ENCODE data around the gene OR1E2.
A peak's percentile ranks its signal among the peaks of the same experiment; 100 is the strongest.
"Not testable (repeated sequence)": the region's sequence is repeated elsewhere in the genome, so short reads cannot be mapped to it uniquely, and the experiment has no call there.

Gene OR1E2

DNA sequence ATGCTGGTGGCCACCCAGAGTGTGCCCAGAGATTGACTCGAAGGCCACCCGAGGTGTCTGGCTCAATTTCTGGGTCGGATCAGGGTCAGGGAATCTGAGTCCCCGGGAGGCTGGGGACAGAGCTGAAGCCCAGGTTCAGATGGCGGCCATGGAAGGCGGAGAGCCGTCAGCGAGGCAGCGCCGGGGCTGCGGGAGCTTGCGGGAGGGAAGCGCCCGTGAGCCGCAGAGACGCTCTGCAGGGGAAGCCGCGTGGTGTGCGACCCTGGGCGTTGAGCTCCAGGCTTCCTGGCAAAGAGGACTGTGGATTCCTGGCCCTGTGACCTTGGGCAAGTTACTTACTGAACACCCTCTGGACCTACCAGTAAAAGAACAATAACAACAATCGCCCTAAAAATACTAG is 38.5 kb upstream of the OR1E2 start (continued):
- TF ChIP-seq TSHZ2 (CRISPR knock-in tag; IDR thresholded peaks at IDR 0.05) (no peak), OSR1 (CRISPR knock-in tag; IDR thresholded peaks at IDR 0.05) (no peak), PPARA (CRISPR knock-in tag; IDR thresholded peaks at IDR 0.05; ENCODE audit: borderline replicate concordance) (no peak), ZNF565 (CRISPR knock-in tag; conservative IDR thresholded peaks at IDR 0.05; ENCODE audit: low read depth) (no peak)

- TF ChIP-seq ZNF70 (CRISPR knock-in tag; IDR thresholded peaks at IDR 0.05) (no peak), ZC3H10 (CRISPR knock-in tag; IDR thresholded peaks at IDR 0.05) (no peak)
- ATAC-seq = no peak
Measured at GRCh38 chr17:3471599-3471998, 38.0 kb upstream of the OR1E2 start, which contains the start of gene SPATA22. TSS of gene SPATA22 (minus strand) at chr17:3471819. CDS start at chr17:3469325, 2,494 bp downstream.

DNA sequence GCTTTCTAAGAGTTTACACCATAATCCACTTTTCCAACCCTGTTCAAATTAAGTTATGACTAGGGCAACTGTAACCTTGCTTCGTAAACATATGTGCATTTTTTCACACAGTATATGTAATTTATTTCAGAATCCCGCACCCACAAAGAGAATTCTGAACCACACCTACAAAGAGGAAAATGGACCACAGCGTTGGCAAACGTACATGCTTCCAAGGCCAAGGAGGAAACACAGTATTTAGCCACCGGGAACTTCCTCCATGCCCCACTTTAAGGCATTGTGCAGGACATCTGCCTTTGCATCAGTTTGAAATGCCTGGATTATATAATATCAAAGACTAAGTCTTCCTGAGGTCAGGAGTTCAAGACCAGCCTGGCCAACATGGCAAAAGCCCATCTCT is 35.9 kb upstream of the OR1E2 start:
- no peak for ATAC-seq
- no peak for TF ChIP-seq ZNF70 (CRISPR knock-in tag; IDR thresholded peaks at IDR 0.05)
- no peak for TF ChIP-seq POU6F1 (CRISPR knock-in tag; IDR thresholded peaks at IDR 0.05; ENCODE audit: borderline replicate concordance, low read depth)
- TF ChIP-seq ZNF565 (CRISPR knock-in tag; conservative IDR thresholded peaks at IDR 0.05; ENCODE audit: low read depth) = no peak
- no peak for TF ChIP-seq ARNTL (CRISPR knock-in tag; IDR thresholded peaks at IDR 0.05; ENCODE audit: borderline replicate concordance, low read depth)
- TF ChIP-seq PPARA (CRISPR knock-in tag; IDR thresholded peaks at IDR 0.05; ENCODE audit: borderline replicate concordance) = no peak
- no peak for TF ChIP-seq ISL1 (CRISPR knock-in tag; IDR thresholded peaks at IDR 0.05)
- TF ChIP-seq OSR1 (CRISPR knock-in tag; IDR thresholded peaks at IDR 0.05) = no peak
- no peak for TF ChIP-seq ESRRG (CRISPR knock-in tag; IDR thresholded peaks at IDR 0.05)

GRCh38 chr17:3466355-3466754 is 32.7 kb upstream of the OR1E2 start:
- not testable (repeated sequence) for ATAC-seq

DNA sequence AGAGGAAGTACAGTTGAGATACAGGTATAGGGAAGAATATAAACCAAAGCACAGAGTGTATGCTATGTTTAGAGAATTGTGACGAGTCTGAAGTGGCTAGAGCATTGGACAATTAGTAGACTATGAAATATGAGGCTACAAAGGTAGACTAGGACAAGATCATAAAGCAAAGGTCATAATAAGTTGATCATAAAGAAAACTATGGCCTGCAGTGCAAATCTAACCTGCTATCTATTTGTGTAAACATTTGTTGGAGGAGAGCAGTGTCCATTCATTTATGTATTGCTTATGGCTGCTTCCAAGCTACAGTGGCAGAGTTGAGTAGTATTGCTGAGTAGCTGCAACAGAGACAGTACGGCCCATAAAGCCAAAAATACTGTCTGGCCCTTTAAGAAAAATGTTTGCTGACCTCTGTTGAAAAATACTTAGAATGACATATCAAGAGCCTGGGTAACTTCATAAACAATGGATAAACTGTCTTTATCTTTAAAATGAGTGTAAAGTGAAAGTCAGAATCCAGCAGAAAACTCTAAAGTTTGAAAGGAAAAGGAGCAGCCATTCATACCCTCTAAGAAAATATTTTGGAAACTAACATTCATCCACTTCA is 14.5 kb upstream of the OR1E2 start:
- ATAC-seq = peak; percentile 41; the same call in 2 of the 3 replicates
- TF ChIP-seq ZC3H10 (CRISPR knock-in tag; IDR thresholded peaks at IDR 0.05) (no peak), TOX (CRISPR knock-in tag; IDR thresholded peaks at IDR 0.05; ENCODE audit: borderline replicate concordance) (no peak), GLIS3 (CRISPR knock-in tag; IDR thresholded peaks at IDR 0.05) (no peak), BACH2 (CRISPR knock-in tag; IDR thresholded peaks at IDR 0.05; ENCODE audit: borderline replicate concordance) (no peak), ARNTL (CRISPR knock-in tag; IDR thresholded peaks at IDR 0.05; ENCODE audit: borderline replicate concordance, low read depth) (no peak)

DNA sequence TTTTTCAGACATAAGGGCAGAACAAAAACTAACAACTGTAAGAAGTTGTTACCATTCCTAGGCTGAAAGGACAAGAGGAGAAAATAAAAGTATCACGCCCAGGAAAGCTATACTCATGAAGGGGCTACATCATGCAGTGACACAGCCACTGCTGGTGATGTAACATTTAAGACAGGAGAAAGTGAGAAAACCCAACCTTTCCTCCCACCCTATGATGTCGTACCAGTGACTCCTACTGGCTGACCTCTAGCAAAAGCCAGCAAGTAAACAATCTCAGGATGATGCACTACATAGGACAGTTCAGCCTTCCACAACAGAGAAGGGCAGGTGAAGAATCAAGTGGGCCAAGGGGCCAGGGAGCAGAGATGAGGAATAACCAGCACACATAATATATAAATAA is 14.0 kb upstream of the OR1E2 start:
- ATAC-seq = no peak; the same call in 2 of the 3 replicates
- TF ChIP-seq ARNTL (CRISPR knock-in tag; IDR thresholded peaks at IDR 0.05; ENCODE audit: borderline replicate concordance, low read depth) (no peak), CSDC2 (CRISPR knock-in tag; IDR thresholded peaks at IDR 0.05) (no peak), ZFP3 (CRISPR knock-in tag; IDR thresholded peaks at IDR 0.05) (no peak), PPARA (CRISPR knock-in tag; IDR thresholded peaks at IDR 0.05; ENCODE audit: borderline replicate concordance) (no peak), ZNF565 (CRISPR knock-in tag; conservative IDR thresholded peaks at IDR 0.05; ENCODE audit: low read depth) (no peak), CREB5 (CRISPR knock-in tag; IDR thresholded peaks at IDR 0.05; ENCODE audit: low read depth) (no peak), TOX (CRISPR knock-in tag; IDR thresholded peaks at IDR 0.05; ENCODE audit: borderline replicate concordance) (no peak), ZNF70 (CRISPR knock-in tag; IDR thresholded peaks at IDR 0.05) (no peak), PATZ1 (CRISPR knock-in tag; IDR thresholded peaks at IDR 0.05; ENCODE audit: borderline replicate concordance) (no peak), TSHZ2 (CRISPR knock-in tag; IDR thresholded peaks at IDR 0.05) (no peak), ISL1 (CRISPR knock-in tag; IDR thresholded peaks at IDR 0.05) (no peak), GLIS3 (CRISPR knock-in tag; IDR thresholded peaks at IDR 0.05) (no peak), RARB (CRISPR knock-in tag; IDR thresholded peaks at IDR 0.05) (no peak), TCF4 (CRISPR knock-in tag; IDR thresholded peaks at IDR 0.05; ENCODE audit: borderline replicate concordance) (no peak), BACH2 (CRISPR knock-in tag; IDR thresholded peaks at IDR 0.05; ENCODE audit: borderline replicate concordance) (no peak)

Measured in SK-N-SH treated with all-trans-retinoic acid at 6 μM for 48 hours (cell line).